Measurements from ENCODE around the gene SETD1B. TPM values are rescaled to one million over a fixed set of nuclear protein-coding genes. Genes with fewer than 3 reads are reported as not detected.

SETD1B gene
- total RNA-seq, 1 donor: 5.8 TPM

- Histone ChIP-seq H3K27me3 (ENCODE audit: insufficient read depth, low read length) (no peaks in the 10 kb centered on the region), H3K4me3 (ENCODE audit: insufficient read depth, low read length) (peak overlapping the region; percentile 77), H3K4me2 (ENCODE audit: insufficient read depth, low read length) (peak overlapping the region; percentile 95), H3K9me3 (ENCODE audit: low read depth, low read length) (no peaks in the 10 kb centered on the region), H3K4me1 (ENCODE audit: insufficient read depth, low read length) (peaks cover 28% of the 10 kb centered on the region), H3K27ac (ENCODE audit: low read depth, low read length) (no peak overlapping the region), H2AFZ (ENCODE audit: low read length) (no peak overlapping the region), H4K20me1 (ENCODE audit: insufficient read depth, low read length) (peaks cover 12% of the 10 kb centered on the region), H3K36me3 (ENCODE audit: insufficient read depth, low read length) (no peaks in the 10 kb centered on the region), H3K79me2 (ENCODE audit: insufficient read depth, low read length) (peaks cover 26% of the 10 kb centered on the region)
- TF ChIP-seq CTCF (IDR thresholded peaks at IDR 0.05; ENCODE audit: extremely low read depth, low read depth, low read length): no peak
- peak; percentile 51 for DNase-seq (ENCODE audit: insufficient read length, low spot score, missing footprints)
Observed at GRCh38 chr12:121792607-121793439, 11.0 kb upstream of the SETD1B start.

GRCh38 chr12:121793440-121793837, 10.4 kb upstream of the SETD1B start, which contains the start of gene RHOF:
TSS of gene RHOF (minus strand) at chr12:121793688. CDS start at chr12:121793633, 55 bp downstream.
- TF ChIP-seq CTCF (IDR thresholded peaks at IDR 0.05; ENCODE audit: extremely low read depth, low read depth, low read length): no peak
- Histone ChIP-seq H3K4me1 (ENCODE audit: insufficient read depth, low read length) (peaks cover 34% of the 10 kb centered on the region), H3K36me3 (ENCODE audit: insufficient read depth, low read length) (no peaks in the 10 kb centered on the region), H3K27ac (ENCODE audit: low read depth, low read length) (peak within 1 kb of the TSS; percentile 65), H3K9me3 (ENCODE audit: low read depth, low read length) (no peaks in the 10 kb centered on the region), H3K4me3 (ENCODE audit: insufficient read depth, low read length) (peak within 1 kb of the TSS; percentile 77), H4K20me1 (ENCODE audit: insufficient read depth, low read length) (peaks cover 18% of the 10 kb centered on the region), H3K4me2 (ENCODE audit: insufficient read depth, low read length) (peak within 1 kb of the TSS; percentile 95), H3K27me3 (ENCODE audit: insufficient read depth, low read length) (no peaks in the 10 kb centered on the region), H2AFZ (ENCODE audit: low read length) (peak within 1 kb of the TSS; percentile 81), H3K79me2 (ENCODE audit: insufficient read depth, low read length) (peaks cover 32% of the 10 kb centered on the region)
- DNase-seq (ENCODE audit: insufficient read length, low spot score, missing footprints): peak; percentile 71

GRCh38 chr12:121793838-121794533, 9.8 kb upstream of the SETD1B start:
- peak overlapping the region; percentile 81 for H2AFZ ChIP-seq (ENCODE audit: low read length)
- no peaks in the 10 kb centered on the region for H3K9me3 ChIP-seq (ENCODE audit: low read depth, low read length)
- peak; percentile 99 for TF ChIP-seq CTCF (IDR thresholded peaks at IDR 0.05; ENCODE audit: extremely low read depth, low read depth, low read length)
- H3K79me2 ChIP-seq (ENCODE audit: insufficient read depth, low read length): peaks cover 38% of the 10 kb centered on the region
- H3K4me3 ChIP-seq (ENCODE audit: insufficient read depth, low read length): peak overlapping the region; percentile 77
- H3K4me2 ChIP-seq (ENCODE audit: insufficient read depth, low read length): peak overlapping the region; percentile 95
- H3K36me3 ChIP-seq (ENCODE audit: insufficient read depth, low read length): no peaks in the 10 kb centered on the region
- H3K27me3 ChIP-seq (ENCODE audit: insufficient read depth, low read length): no peaks in the 10 kb centered on the region
- H3K27ac ChIP-seq (ENCODE audit: low read depth, low read length): peak overlapping the region; percentile 65
- H3K4me1 ChIP-seq (ENCODE audit: insufficient read depth, low read length): peaks cover 40% of the 10 kb centered on the region
- DNase-seq (ENCODE audit: insufficient read length, low spot score, missing footprints): peak; percentile 99
- H4K20me1 ChIP-seq (ENCODE audit: insufficient read depth, low read length): peaks cover 19% of the 10 kb centered on the region
